Brain microvascular endothelial cell (primary cell): Measurements from ENCODE around the gene MAP1S.

Experiments
- DNase-seq: peaks from one replicate; pipeline ENCODE4 v3.0.0-alpha.2; 2020
- H3K27ac ChIP-seq: fragments of 250-450 bp; sonication (Bioruptor Pico); 2 replicates; pipeline ENCODE4 v1.5.1; 2020; ENCODE audit warnings: mild to moderate bottlenecking, moderate library complexity
- H3K27me3 ChIP-seq: fragments of 250-450 bp; sonication (Bioruptor Pico); replicated peaks from 2 replicates; pipeline ENCODE4 v1.5.1; 2020; ENCODE audit warnings: mild to moderate bottlenecking
- H3K36me3 ChIP-seq: fragments of 250-450 bp; sonication (Bioruptor Pico); replicated peaks from 2 replicates; pipeline ENCODE4 v1.5.1; 2020; ENCODE audit warnings: mild to moderate bottlenecking
- H3K4me3 ChIP-seq: 2 replicates; pipeline ENCODE4 v1.5.1; 2011; ENCODE audit warnings: low read depth, mild to moderate bottlenecking, control low read depth, low read length, moderate library complexity
- in situ Hi-C: cut with HindIII; loops from 2 replicates; pipeline ENCODE4 v1.10.0; 2017; ENCODE audit warnings: low sequenced_read_pairs, low pct_ligation_motif_present
- TF ChIP-seq, protein P1 (sequence below): IDR thresholded peaks from 2 replicates; pipeline ENCODE4 v1.5.1; 2011; ENCODE audit warnings: low read depth, mild to moderate bottlenecking, moderate library complexity, low read length, control low read depth, inconsistent platforms; ENCODE audit errors: missing control alignments

MAP1S gene

DNA sequence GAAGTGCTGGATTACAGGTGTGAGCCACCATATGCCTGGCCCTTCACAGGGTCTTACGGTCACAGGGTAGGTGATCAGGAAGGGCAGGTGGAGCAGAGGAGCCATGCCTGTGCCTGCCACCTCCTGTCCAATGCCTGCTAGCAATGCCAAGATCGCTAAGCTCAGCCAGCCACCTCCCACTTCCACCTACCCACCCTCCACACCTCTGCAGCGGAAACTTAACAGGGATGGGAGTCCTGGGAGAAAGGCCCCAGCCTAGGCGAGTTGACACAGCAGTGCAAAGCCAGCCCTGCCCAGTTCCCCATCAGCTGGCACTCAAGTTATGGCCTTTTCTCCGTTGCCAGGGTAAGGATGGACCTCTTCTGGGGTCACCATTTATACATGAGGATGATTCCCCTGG, 16.1 kb downstream of the MAP1S start:
- Histone ChIP-seq H3K27ac (no peak overlapping the region), H3K4me3 (no peak overlapping the region), H3K36me3 (peaks cover 48% of the 10 kb centered on the region), H3K27me3 (no peaks in the 10 kb centered on the region)
- in situ Hi-C loops = no loop called here
- DNase-seq = no peak
- TF ChIP-seq, protein P1, sequence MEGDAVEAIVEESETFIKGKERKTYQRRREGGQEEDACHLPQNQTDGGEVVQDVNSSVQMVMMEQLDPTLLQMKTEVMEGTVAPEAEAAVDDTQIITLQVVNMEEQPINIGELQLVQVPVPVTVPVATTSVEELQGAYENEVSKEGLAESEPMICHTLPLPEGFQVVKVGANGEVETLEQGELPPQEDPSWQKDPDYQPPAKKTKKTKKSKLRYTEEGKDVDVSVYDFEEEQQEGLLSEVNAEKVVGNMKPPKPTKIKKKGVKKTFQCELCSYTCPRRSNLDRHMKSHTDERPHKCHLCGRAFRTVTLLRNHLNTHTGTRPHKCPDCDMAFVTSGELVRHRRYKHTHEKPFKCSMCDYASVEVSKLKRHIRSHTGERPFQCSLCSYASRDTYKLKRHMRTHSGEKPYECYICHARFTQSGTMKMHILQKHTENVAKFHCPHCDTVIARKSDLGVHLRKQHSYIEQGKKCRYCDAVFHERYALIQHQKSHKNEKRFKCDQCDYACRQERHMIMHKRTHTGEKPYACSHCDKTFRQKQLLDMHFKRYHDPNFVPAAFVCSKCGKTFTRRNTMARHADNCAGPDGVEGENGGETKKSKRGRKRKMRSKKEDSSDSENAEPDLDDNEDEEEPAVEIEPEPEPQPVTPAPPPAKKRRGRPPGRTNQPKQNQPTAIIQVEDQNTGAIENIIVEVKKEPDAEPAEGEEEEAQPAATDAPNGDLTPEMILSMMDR = no peak

DNA sequence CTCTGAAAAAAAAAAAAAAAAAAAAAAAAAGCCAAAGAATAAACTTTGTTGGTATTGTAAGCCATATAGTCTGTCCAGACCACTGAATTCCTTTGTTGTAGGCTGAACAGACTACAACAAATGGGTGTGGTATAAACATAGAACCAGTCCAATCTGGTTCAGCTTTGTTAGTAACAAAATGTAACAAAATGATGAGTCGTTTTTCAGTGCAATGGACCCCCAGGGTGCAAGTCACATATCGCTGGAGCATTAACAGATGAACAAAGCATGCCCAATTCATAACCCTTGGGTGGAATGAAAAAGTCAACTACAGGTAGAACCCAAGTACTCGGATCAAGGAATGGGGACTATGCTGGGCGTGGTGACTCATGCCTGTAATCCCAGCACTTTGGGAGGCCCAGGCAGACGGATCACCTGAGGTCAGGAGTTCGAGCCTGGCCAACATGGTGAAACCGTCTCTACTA, 18.4 kb downstream of the MAP1S start:
- in situ Hi-C loops = no loop called here
- DNase-seq = no peak
- TF ChIP-seq, protein P1 = no peak

DNA sequence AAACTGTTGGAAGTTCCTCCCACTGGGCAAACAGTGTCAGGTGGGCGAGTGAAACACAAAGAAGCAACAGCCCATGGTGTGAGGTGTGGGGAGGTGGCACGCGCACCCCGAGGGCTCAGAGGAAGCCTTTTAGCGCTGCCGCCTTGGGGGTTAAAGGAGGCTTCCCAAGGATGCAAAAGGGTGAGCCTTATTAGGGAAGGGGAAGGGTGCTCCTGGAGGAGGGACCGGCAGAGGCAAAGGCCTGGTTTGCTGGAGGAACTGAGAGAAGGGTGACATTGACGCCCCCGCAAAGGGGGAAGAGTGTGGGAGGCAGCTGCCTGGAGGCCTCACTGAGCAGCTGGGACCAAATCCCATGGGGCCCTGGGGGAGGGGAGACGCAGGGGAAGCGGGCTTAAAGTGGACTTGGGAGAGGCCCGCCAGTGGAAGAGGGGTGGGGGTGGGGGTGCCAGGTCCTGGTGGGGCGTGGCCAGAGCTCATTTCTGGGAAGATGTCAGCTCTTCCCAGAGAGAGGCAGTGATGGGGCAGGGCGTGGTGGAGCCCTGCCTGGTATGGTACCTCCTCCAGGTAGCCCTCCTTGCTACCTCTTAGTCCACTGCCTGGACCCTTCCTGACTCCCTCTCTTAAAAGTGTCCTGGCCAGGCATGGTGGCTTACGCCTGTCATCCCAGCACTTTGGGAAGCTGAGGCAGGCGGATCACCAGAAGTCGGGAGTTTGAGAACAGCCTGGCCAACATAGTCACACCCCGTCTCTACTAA, 20.0 kb downstream of the MAP1S start:
- DNase-seq = no peak
- Histone ChIP-seq H3K27ac (no peak overlapping the region), H3K27me3 (no peaks in the 10 kb centered on the region), H3K36me3 (peaks cover 20% of the 10 kb centered on the region), H3K4me3 (no peak overlapping the region)
- TF ChIP-seq, protein P1 = no peak
- in situ Hi-C loops = no loop called here

More for the DNA sequence above, 18.4 kb downstream of the MAP1S start:
- H3K4me3 ChIP-seq = no peak overlapping the region
- H3K27ac ChIP-seq = no peak overlapping the region
- peaks cover 32% of the 10 kb centered on the region for H3K36me3 ChIP-seq
- H3K27me3 ChIP-seq = no peaks in the 10 kb centered on the region

DNA sequence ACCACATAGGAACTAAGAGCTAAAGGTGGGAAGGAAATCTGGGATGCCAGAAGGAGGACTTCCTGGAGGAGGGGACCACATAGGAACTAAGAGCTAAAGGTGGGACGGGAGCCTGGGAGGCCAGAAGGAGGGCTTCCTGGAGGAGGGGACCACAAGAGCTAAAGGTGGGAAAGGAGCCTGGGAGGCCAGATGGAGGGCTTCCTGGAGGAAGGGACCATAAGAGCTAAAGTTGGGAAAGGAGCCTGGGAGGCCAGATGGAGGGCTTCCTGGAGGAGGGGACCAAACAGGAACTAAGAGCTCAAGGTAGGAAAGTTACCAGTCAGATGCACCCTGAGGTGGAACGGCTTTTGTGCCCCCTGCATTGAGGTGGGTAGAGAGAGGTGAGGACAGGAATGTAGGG, 22.2 kb downstream of the MAP1S start:
- Histone ChIP-seq H3K27ac (no peak overlapping the region), H3K36me3 (peaks cover under 1% of the 10 kb centered on the region), H3K4me3 (no peak overlapping the region), H3K27me3 (no peaks in the 10 kb centered on the region)
- TF ChIP-seq, protein P1 = no peak
- in situ Hi-C loops = no loop called here
- DNase-seq = no peak

DNA sequence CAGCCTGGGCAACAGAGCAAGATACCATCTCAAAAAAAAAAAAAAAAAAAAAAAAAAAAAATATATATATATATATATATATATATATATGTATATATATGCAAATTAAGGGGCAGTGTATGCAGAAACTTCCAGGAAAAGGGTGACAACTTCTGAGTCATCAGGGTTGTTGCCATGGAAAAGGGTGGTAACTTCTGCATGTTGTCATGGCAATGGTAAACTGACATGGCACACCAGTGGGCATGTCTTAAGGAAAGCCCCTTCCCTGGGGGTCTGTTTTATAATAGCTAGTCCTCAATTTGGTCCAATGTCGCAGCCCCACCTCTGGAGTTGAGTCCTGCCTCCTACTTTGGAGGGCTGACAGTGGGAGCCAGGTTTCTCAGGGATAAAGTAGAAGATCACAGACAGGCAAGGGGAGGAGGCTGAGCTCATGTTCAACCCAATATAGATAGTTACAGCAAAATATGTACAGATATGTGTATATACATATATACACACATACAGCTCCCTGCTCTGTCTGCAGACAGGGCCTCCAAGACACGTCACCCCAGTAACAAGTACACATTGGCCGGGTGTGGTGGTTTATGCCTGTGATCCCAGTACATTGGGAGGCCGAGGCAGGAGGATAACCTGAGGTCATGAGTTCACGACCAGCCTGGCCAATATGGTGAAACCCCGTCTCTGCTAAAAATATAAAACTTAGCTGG, 24.7 kb downstream of the MAP1S start:
- Histone ChIP-seq H3K4me3 (no peak overlapping the region), H3K27ac (no peak overlapping the region), H3K27me3 (no peaks in the 10 kb centered on the region), H3K36me3 (no peaks in the 10 kb centered on the region)
- peak; percentile 16 for DNase-seq
- TF ChIP-seq, protein P1 = no peak
- in situ Hi-C loops = no loop called here
